Stimulated activated CD4-positive, alpha-beta T cell treated with anti-CD3 and anti-CD28 coated beads, Interleukin-1b, Interleukin-23, amount 100 ng/mL, for 24 hours (primary cell): ENCODE measurements around the gene PPEF2.
"Not testable (repeated sequence)": the region's sequence is repeated elsewhere in the genome, so short reads cannot be mapped to it uniquely, and the experiment has no call there.

ENCODE experiments used
- DNase-seq, 4 experiments: peaks; one replicate each; pipeline ENCODE4 v3.0.0-alpha.2; 2020; ENCODE audit warnings: low read depth in 4 of 4, low spot score in 1 of 4

Gene PPEF2, protein sequence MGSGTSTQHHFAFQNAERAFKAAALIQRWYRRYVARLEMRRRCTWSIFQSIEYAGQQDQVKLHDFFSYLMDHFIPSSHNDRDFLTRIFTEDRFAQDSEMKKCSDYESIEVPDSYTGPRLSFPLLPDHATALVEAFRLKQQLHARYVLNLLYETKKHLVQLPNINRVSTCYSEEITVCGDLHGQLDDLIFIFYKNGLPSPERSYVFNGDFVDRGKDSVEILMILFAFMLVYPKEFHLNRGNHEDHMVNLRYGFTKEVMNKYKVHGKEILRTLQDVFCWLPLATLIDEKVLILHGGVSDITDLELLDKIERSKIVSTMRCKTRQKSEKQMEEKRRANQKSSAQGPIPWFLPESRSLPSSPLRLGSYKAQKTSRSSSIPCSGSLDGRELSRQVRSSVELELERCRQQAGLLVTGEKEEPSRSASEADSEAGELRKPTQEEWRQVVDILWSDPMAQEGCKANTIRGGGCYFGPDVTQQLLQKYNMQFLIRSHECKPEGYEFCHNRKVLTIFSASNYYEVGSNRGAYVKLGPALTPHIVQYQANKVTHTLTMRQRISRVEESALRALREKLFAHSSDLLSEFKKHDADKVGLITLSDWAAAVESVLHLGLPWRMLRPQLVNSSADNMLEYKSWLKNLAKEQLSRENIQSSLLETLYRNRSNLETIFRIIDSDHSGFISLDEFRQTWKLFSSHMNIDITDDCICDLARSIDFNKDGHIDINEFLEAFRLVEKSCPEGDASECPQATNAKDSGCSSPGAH

DNA sequence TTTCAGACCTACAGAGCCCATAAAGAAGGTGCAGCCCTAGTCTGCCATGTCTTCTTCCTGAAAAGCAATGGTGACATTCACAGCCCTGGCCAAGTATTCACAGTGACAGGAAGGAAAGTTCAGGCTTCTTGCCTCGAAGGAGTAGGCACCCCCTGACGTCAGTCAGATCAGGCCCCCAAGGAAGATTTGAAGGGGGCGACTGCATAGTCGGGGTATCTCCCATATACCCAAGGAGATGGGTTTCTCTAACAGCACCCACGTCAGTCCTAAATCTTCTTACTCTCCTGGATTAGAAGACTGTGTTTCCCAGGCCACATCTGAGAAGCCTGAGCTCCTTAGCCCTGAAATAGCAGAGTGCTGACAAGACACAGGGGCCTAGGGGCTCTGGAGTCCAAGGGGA is at the start of gene PPEF2:
Gene PPEF2, minus strand, starts transcription at position 101 of the 400 bp plus-strand sequence. CDS start 6,127 bp downstream, outside the sequence.
- DNase-seq: no peak

DNA sequence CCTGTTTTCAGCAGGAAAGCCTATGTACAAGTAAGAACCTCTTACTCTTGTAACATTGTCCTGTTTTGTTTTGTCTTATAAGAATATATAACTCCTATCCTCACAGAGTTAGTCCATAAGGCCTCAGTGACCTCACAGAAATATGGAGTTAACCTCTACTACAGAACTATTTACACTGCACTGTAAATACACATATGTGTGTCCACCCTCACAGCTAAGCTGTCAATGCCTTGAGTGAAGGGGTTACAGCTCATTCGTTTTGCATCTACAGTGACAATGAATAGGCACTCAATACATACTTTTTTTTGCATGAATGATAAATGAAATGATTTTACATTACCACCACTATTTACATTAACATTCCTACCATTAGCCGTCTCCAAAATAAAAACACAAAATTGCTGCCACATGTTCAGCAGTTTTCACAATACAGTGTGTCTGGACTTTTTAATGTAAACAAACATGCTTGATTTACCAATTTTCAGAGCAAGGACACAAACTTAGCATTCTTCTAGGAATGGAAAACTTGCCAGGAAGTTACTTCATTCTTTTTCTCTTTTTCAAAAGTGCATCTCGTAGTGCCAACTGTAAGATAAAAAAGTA is 48.1 kb upstream of the PPEF2 start:
- no peak for DNase-seq

DNA sequence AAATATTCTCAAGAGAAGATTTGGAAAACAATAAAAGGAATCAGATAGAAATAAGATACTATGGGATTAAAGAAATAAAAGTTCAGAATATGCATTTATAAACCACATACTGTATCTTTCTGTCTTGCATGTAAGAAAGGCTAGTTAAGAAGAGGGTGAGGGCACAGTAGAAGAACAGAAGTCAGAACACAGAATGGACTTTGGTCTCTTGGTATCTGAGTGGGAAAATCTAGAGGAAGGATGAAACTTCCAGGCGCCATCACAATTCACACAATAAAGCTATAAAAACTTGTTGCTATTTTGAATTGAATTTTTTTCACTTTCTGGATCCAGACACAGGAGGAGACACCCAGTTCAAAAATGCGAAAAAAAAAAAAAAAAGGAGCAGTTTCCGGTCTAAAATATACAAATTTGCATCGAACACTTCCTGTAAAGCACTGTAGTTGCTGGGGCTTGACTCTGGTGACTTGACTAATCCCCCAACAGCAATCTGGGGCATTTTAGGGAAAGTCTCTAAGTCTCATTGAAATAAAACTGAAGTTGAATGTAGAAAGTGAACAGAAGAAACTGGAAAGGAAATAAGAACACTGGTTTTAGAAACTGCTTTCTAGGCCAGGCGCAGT is 46.7 kb upstream of the PPEF2 start:
- DNase-seq: no peak

DNA sequence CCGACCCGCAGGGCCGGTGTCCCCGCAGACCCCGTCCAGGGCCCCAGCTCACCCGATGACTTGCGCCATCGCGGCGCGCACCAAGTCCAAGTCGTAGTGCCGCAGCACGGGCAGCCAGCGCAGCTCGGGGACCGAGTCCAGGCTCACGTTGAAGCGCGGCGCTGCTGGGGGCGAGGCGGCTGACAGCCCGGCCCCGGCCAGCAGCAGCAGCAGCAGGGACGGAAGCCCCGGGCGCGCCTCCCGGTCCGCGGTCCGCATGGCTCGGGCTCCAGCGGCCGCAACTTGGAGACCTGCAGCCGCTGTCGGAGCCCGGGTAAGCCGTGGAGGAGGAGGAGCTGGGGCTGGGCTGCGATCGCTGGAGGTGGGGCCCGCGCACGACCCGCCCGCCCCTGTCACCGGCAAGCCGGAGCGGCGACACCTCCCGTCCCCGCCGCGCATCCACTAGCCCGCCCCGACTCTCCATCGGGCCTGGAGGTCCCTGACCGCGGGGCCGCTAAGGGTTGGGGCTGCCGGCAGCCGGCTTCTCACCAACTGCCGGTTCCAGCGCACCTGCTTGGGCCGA is 38.5 kb upstream of the PPEF2 start, which contains the start of gene NAAA:
Gene NAAA, minus strand, starts transcription at position 322 of the 562 bp plus-strand sequence. Its CDS starts 64 bp downstream, at position 258.
- peak; percentile 41 to 79 (median 60) for DNase-seq

GRCh38 chr4:75939890-75940691 is 37.8 kb upstream of the PPEF2 start:
- DNase-seq: peak; percentile 42 to 71 (median 58)

GRCh38 chr4:75935628-75936027 is 33.4 kb upstream of the PPEF2 start:
- DNase-seq: no peak

- DNase-seq: no peak
Observed at GRCh38 chr4:75930152-75930551, 27.9 kb upstream of the PPEF2 start.

DNA sequence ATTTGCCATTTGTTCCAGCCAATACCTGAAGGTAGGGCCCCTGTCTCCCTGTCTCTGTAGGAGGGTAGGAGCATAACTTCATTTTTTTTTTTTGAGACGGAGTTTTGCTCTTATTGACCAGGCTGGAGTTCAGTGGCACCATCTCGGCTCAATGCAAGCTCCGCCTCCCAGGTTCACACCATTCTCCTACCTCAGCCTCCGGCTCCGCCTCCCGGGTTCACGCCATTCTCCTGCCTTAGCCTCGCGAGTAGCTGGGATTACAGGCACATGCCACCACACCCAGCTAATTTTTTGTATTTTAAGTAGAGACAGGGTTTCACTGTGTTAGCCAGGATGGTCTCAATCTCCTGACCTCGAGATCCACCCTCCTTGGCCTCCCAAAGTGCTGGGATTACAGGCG is 22.7 kb upstream of the PPEF2 start:
- DNase-seq: not testable (repeated sequence)

GRCh38 chr4:75924309-75924827 is 22.1 kb upstream of the PPEF2 start:
- DNase-seq: no peak

DNA sequence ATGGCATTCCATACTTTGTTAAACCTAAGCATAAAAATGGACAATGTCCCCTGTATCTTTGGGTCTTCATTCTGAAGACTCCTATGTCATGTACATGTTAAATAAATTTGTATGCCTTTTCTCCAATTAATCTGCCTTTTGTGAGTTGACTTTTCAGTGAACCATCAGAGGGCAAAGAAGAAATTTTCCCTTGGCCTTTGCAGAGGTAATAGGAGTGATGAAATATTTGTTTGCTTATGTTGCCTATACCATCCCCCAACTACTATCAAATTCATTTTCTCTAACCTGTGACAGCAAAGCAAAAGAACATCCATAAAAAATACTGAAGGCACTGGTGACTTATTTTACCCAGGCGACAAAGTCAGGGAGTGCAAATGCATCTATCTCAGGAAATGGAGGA is 20.3 kb upstream of the PPEF2 start:
- no peak for DNase-seq

DNA sequence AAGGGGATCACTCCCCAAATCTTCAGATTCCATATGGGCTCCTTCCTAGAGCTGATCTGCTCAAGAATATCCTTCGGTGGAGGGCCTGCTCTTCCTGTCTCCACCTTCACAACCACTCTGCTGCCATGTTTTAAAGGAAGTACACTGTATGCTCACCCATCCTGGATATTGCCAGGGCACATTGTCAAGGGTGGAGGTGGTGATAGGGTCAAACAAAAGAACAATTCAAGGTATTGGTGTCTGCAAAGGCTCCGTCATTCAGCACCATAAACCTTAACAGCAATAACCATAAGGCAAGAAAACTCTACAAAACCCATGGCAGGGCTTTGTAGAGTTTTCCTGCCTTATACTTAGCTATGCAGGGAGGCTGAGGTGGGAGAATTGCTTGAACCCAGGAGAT is 19.7 kb upstream of the PPEF2 start:
- no peak for DNase-seq

DNA sequence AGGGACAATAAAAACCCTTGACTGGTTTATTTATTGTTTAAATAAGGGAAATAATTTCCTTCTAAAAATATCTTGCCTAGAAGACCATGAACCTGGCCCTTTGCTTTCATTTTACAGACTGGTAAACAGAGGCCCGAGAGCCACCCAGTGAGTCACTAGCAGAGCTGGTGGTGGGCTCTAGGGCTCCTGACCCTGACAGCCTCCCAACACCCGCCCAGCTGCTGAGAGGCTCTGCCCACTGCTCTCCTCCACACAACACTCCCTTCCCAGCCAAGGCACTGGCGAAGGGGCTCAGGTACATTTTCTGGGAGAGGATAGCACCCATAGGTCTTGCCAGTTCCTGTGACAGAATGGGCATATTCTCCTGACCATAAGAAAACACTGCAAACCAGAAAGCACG is 18.1 kb upstream of the PPEF2 start:
- no peak for DNase-seq

GRCh38 chr4:75919920-75920319 is 17.7 kb upstream of the PPEF2 start:
- DNase-seq: no peak

- no peak for DNase-seq
Observed at GRCh38 chr4:75916091-75916661, 13.9 kb upstream of the PPEF2 start.

DNA sequence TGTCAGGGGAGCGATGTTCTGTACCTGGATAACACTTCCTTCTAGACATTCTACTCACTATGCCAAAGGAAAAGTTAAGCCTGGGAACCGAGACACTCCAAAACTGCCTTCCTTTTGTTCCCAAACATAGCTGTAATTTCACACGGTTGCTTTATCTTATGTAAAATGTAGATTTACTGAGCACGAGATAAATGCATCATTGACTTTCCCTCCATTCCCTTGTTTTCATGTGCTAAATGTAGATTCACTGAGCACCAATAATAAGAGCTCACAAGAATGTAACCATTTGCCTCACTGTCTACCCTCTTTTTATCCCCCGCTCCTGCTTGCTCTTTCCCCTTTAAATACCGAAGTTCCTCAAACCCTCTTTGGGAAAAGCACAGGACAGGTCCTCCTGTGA is 10.7 kb upstream of the PPEF2 start:
- no peak for DNase-seq

DNA sequence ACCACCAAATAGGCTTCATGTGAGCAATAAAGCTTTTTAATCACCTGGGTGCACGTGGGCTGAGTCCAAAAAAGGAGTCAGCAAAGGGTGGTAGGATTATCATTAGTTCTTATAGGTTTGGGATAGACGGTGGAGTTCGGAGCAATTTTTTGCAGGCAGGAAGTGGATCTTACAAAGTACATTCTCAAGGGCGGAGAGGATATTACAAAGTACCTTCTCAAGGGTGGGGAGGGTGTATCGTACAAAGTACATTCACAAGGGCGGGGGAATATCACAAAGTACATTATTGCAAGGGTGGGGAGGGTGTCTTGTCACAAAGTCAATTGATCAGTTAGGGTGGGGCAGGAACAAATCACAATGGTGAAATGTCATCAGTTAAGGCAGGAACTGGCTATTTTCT is 8.6 kb upstream of the PPEF2 start:
- not testable (repeated sequence) for DNase-seq

- no peak for DNase-seq
Observed at GRCh38 chr4:75909405-75909804, 7.2 kb upstream of the PPEF2 start.

GRCh38 chr4:75908555-75908954 is 6.3 kb upstream of the PPEF2 start:
- DNase-seq: no peak

GRCh38 chr4:75907966-75908365 is 5.7 kb upstream of the PPEF2 start:
- DNase-seq: no peak

GRCh38 chr4:75904076-75904475 is 1.8 kb upstream of the PPEF2 start:
- DNase-seq: no peak
